ENCODE results near the gene DDR1.
"Not testable (repeated sequence)": the region's sequence is repeated elsewhere in the genome, so short reads cannot be mapped to it uniquely, and the experiment has no call there.

Gene DDR1

GRCh38 chr6:30883685-30884520 lies at the start of gene DDR1:
DDR1 (plus strand) TSS chr6:30884519; CDS start chr6:30888730, 4,211 bp downstream.
- DNase-seq = peak; percentile 74 to 87

- no peak for DNase-seq
Measured at GRCh38 chr6:30834646-30835045, 49.7 kb upstream of the DDR1 start.

GRCh38 chr6:30835576-30835975 lies 48.7 kb upstream of the DDR1 start:
- no peak for DNase-seq

GRCh38 chr6:30836431-30836866 lies 47.9 kb upstream of the DDR1 start:
- DNase-seq = peak in 1 of 2 donors; percentile 34

- DNase-seq = no peak
Measured at GRCh38 chr6:30836957-30837356, 47.4 kb upstream of the DDR1 start.

GRCh38 chr6:30837432-30837831 lies 46.9 kb upstream of the DDR1 start:
- no peak for DNase-seq

- no peak for DNase-seq
Measured at GRCh38 chr6:30837870-30838269, 46.4 kb upstream of the DDR1 start.

GRCh38 chr6:30839671-30840070 lies 44.6 kb upstream of the DDR1 start:
- DNase-seq = no peak

GRCh38 chr6:30840084-30840934 lies 44.0 kb upstream of the DDR1 start:
- no peak for DNase-seq

GRCh38 chr6:30840935-30841643 lies 43.2 kb upstream of the DDR1 start:
- no peak for DNase-seq

- DNase-seq = no peak
Measured at GRCh38 chr6:30841644-30842504, 42.4 kb upstream of the DDR1 start.

- DNase-seq = no peak
Measured at GRCh38 chr6:30842754-30843610, 41.3 kb upstream of the DDR1 start.

GRCh38 chr6:30843611-30843998 lies 40.7 kb upstream of the DDR1 start:
- no peak for DNase-seq

GRCh38 chr6:30844118-30844535 lies 40.2 kb upstream of the DDR1 start:
- no peak for DNase-seq

- no peak for DNase-seq
Measured at GRCh38 chr6:30845183-30845582, 39.1 kb upstream of the DDR1 start.

GRCh38 chr6:30847421-30847970 lies 36.8 kb upstream of the DDR1 start:
- DNase-seq = no peak

GRCh38 chr6:30847971-30848436 lies 36.3 kb upstream of the DDR1 start:
- DNase-seq = no peak

GRCh38 chr6:30849903-30850651 lies 34.2 kb upstream of the DDR1 start:
- no peak for DNase-seq

GRCh38 chr6:30852459-30852858 lies 31.9 kb upstream of the DDR1 start:
- DNase-seq = not testable (repeated sequence)

Data from hippocampal formation (tissue), 2 donors.